ENCODE results near the gene ZBTB7C. TPM values are rescaled to one million over a fixed set of nuclear protein-coding genes. Genes with fewer than 3 reads are reported as not detected.
"Not testable (repeated sequence)": the region's sequence is repeated elsewhere in the genome, so short reads cannot be mapped to it uniquely, and the experiment has no call there.

ZBTB7C gene
- total RNA-seq, 3 donors from 2014 or later = 0.05 to 0.29 TPM; not detected in 1

GRCh38 chr18:48284743-48285142 is 124.4 kb downstream of the ZBTB7C start:
- Mint-ChIP-seq H3K36me3 (ENCODE audit: insufficient read depth) (no peaks in the 10 kb centered on the region), H3K4me3 (no peak overlapping the region), H3K27me3 (ENCODE audit: low read depth) (peaks cover 4% of the 10 kb centered on the region), H3K4me1 (ENCODE audit: low read depth) (no peaks in the 10 kb centered on the region), H3K9me3 (peaks cover 14% of the 10 kb centered on the region)
- ATAC-seq (no peak), DNase-seq (no peak)

- H3K4me3 Mint-ChIP-seq; DNase-seq; H3K4me1 Mint-ChIP-seq (ENCODE audit: low read depth); H3K27me3 Mint-ChIP-seq (ENCODE audit: low read depth); H3K36me3 Mint-ChIP-seq (ENCODE audit: insufficient read depth); ATAC-seq: not testable (repeated sequence)
- peaks cover 14% of the 10 kb centered on the region for H3K9me3 Mint-ChIP-seq
Observed at GRCh38 chr18:48284011-48284410, 125.2 kb downstream of the ZBTB7C start.

DNA sequence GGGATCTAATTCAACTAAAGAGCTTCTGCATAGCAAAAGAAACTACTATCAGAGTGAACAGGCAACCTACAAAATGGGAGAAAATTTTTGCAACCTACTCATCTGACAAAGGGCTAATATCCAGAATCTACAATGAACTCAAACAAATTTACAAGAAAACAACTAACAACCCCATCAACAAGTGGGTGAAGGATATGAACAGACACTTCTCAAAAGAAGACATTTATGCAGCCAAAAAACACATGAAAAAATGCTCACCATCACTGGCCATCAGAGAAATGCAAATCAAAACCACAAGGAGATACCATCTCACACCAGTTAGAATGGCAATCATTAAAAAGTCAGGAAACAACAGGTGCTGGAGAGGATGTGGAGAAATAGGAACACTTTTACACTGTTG is 127.7 kb downstream of the ZBTB7C start:
- not testable (repeated sequence) for H3K4me3 Mint-ChIP-seq; H3K4me1 Mint-ChIP-seq (ENCODE audit: low read depth); H3K27me3 Mint-ChIP-seq (ENCODE audit: low read depth); DNase-seq; H3K36me3 Mint-ChIP-seq (ENCODE audit: insufficient read depth); ATAC-seq
- peaks cover 14% of the 10 kb centered on the region for H3K9me3 Mint-ChIP-seq

DNA sequence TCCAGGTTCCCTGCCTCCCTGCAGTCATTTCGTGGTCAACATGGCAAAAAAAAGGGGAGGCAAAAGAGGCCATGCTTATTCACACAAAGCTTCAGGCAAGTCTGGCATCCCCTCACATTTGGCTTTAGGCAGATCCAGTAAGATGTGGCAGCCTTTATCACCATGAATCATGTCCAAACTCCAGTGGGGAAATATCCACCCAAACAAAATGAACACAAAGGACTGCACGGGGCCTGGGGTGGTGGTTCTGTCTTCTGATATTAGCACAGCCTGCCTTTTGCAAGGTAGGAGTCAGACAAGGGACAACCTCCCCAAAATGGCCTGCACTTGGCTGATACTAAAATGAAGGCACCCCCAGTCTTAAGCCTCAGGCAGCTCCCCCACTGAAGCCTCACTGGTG is 129.9 kb downstream of the ZBTB7C start:
- Mint-ChIP-seq H3K9me3 (no peaks in the 10 kb centered on the region), H3K36me3 (ENCODE audit: insufficient read depth) (no peaks in the 10 kb centered on the region), H3K4me1 (ENCODE audit: low read depth) (no peaks in the 10 kb centered on the region), H3K4me3 (no peak overlapping the region), H3K27me3 (ENCODE audit: low read depth) (peaks cover 5% of the 10 kb centered on the region)
- ATAC-seq = no peak
- no peak for DNase-seq

- no peaks in the 10 kb centered on the region for H3K36me3 Mint-ChIP-seq (ENCODE audit: insufficient read depth)
- ATAC-seq (no peak), DNase-seq (no peak)
- H3K27me3 Mint-ChIP-seq (ENCODE audit: low read depth) = peaks cover 2% of the 10 kb centered on the region
- H3K9me3 Mint-ChIP-seq = no peaks in the 10 kb centered on the region
- no peak overlapping the region for H3K4me3 Mint-ChIP-seq
- no peaks in the 10 kb centered on the region for H3K4me1 Mint-ChIP-seq (ENCODE audit: low read depth)
Observed at GRCh38 chr18:48278081-48278480, 131.1 kb downstream of the ZBTB7C start.

DNA sequence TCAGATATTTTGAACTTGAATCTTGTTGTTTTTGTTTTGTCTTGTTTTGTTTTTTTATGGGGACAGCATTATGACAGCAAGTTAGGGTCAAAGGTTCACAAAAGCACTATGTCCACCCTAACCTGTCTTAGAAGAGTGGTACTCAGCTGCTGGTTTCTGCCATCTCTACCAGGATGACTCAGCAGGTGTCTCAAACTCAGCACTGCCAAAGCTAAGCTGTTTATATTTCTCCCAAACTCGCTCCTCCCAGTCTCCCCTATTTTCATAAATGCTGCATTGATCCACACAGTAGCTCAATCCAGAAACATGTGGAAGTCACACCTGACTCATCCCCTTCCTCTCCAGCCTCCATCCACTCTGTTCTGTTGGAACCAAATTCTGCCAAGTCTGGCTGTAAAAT is 134.9 kb downstream of the ZBTB7C start:
- ATAC-seq = no peak
- Mint-ChIP-seq H3K27me3 (ENCODE audit: low read depth) (peaks cover 4% of the 10 kb centered on the region), H3K4me1 (ENCODE audit: low read depth) (no peaks in the 10 kb centered on the region), H3K9me3 (no peaks in the 10 kb centered on the region), H3K36me3 (ENCODE audit: insufficient read depth) (no peaks in the 10 kb centered on the region), H3K4me3 (no peak overlapping the region)
- no peak for DNase-seq

DNA sequence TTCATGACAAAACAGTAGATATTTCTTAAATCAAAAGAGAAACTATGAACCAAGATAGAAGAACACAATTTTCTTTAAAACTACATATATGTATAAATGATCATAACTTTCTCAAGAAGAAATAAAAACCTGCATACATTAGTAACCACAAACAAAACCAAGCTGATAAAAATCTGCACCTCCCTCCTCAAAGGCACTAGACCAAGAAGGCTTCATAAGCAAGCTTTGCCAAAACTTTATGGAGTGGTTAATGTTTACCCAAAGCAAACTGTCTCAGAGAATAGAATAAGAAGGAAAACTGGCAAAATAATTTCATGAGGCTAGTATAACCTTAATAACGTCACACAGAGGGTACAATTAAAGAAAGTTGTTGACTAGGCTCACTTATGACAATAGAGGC is 138.3 kb downstream of the ZBTB7C start:
- ATAC-seq (no peak), DNase-seq (no peak)
- Mint-ChIP-seq H3K36me3 (ENCODE audit: insufficient read depth) (no peaks in the 10 kb centered on the region), H3K4me1 (ENCODE audit: low read depth) (no peaks in the 10 kb centered on the region), H3K27me3 (ENCODE audit: low read depth) (peaks cover 4% of the 10 kb centered on the region), H3K4me3 (no peak overlapping the region), H3K9me3 (no peaks in the 10 kb centered on the region)

DNA sequence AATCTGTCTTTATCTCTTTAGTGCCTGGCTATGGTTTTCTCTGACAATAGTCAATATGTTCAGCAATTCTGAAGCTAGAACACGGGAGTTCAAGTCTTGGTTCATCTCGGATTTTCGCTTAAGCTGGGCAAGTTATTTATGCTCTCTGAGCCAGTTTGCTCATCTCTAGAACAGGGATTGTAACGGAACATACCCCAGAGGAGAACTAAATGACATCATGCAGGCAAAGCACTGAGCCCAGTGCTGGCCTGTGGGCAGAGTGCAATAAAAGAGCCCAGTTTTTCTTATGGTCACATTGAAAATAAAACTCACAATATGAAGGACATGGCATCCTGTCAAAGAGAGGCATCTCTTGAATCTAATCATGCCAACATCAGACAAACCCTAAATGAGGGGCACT is 143.9 kb downstream of the ZBTB7C start:
- H3K36me3 Mint-ChIP-seq (ENCODE audit: insufficient read depth) = no peaks in the 10 kb centered on the region
- no peaks in the 10 kb centered on the region for H3K27me3 Mint-ChIP-seq (ENCODE audit: low read depth)
- no peaks in the 10 kb centered on the region for H3K9me3 Mint-ChIP-seq
- DNase-seq = no peak
- no peak for ATAC-seq
- H3K4me1 Mint-ChIP-seq (ENCODE audit: low read depth) = no peaks in the 10 kb centered on the region
- no peak overlapping the region for H3K4me3 Mint-ChIP-seq

DNA sequence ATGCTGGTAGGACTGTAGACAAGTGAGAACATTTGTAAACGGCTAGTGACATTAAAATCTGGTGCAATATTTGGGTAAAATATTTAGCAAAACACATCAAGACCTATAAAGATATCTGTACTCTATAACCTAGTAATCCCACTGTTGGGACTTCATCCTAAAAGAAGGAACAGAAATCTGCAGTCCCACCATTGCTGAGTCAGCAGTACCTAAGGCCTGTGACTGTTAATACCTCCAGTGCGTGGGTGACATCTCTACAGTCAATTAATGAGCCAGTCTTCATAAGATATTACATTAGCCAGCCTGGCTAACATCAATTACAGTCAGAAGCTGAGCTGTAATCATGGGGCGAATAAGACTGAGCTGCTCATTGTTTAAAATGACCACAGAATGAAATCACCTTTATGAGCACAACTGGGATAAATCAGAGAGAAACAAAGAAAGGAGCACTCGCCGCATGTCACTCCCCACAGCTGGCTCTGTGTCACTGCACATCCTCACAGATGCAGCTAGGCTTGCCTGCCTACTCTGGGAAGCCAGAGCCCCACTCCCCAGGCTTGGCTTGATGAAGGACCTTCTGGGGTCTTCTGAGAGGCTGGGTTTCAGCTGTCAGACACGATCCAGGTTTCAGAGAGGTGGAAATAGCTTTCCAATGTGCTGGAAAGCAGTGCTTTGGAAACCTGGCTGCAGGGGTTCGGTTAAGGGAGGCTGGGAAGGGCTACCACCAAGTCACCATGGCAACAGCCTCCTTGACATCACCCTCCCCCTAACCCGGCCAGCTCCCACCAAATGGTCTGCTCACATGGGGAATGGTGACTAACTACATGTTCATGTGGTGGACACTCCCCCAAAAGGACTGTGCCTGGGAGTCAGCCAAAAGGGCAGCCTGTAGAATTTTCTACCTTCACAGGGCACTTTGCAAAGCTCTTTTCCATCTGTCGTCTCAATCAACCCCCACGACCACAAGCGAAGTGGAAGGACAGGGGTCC is 145.0 kb downstream of the ZBTB7C start:
- no peaks in the 10 kb centered on the region for H3K27me3 Mint-ChIP-seq (ENCODE audit: low read depth)
- DNase-seq (no peak), ATAC-seq (no peak)
- H3K36me3 Mint-ChIP-seq (ENCODE audit: insufficient read depth) = no peaks in the 10 kb centered on the region
- no peaks in the 10 kb centered on the region for H3K9me3 Mint-ChIP-seq
- H3K4me1 Mint-ChIP-seq (ENCODE audit: low read depth) = no peaks in the 10 kb centered on the region
- H3K4me3 Mint-ChIP-seq = no peak overlapping the region

DNA sequence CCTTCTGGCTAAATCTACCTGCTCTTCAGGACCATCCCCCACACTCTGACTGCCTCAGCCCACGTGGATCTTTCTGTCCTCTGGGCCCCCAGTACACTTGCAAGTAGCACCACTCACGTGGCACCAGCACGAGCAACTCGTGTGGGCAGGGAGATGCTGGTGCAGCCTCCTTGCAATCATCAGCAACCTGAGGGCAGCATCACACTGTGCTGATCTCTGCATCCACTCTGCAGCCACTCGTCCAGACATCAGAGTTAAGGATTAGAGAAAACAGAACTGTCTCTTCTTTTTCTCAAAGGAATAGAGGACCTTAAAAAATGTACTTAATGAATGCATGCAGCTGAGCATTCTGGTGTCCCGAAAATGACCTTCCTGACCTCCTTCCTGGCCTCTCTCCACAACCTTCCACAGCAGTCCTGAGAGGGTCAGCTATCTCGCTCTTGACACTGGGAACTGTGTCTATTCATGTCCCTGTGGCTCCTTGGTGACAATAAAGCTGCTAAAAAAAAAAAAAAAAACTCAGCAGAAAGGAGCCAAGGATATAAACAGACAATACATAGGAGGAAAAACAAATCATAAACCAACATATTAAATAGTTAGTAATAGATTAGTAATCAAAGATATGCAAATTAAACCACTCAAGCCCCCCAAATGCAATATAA is 145.9 kb downstream of the ZBTB7C start:
- DNase-seq (no peak), ATAC-seq (no peak)
- Mint-ChIP-seq H3K4me1 (ENCODE audit: low read depth) (no peaks in the 10 kb centered on the region), H3K27me3 (ENCODE audit: low read depth) (no peaks in the 10 kb centered on the region), H3K4me3 (no peak overlapping the region), H3K9me3 (no peaks in the 10 kb centered on the region), H3K36me3 (ENCODE audit: insufficient read depth) (no peaks in the 10 kb centered on the region)

DNA sequence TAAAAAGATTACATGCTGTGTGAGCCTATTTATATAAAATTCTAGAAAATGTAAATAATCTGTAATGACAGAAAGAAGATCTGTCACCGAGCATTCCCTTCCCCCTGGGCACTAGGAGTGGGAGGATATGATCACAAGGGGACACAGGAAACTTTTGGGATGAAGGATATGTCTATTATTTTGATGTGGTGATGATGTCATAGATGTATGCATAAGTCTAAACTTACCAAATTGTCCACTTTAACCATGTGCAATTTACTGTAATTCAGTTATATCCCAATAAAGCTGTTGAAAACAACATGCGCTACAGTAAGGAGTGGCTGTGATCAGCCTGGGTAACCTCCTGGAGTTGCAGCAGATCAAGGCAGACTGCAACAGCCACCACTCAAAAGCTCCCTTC is 148.9 kb downstream of the ZBTB7C start:
- Mint-ChIP-seq H3K36me3 (ENCODE audit: insufficient read depth) (no peaks in the 10 kb centered on the region), H3K4me3 (no peak overlapping the region), H3K4me1 (ENCODE audit: low read depth) (no peaks in the 10 kb centered on the region), H3K9me3 (peaks cover 13% of the 10 kb centered on the region), H3K27me3 (ENCODE audit: low read depth) (no peaks in the 10 kb centered on the region)
- DNase-seq = no peak
- no peak for ATAC-seq

GRCh38 chr18:48256848-48257247 is 152.3 kb downstream of the ZBTB7C start:
- DNase-seq = no peak
- peaks cover 4% of the 10 kb centered on the region for H3K27me3 Mint-ChIP-seq (ENCODE audit: low read depth)
- no peaks in the 10 kb centered on the region for H3K36me3 Mint-ChIP-seq (ENCODE audit: insufficient read depth)
- H3K9me3 Mint-ChIP-seq = peaks cover 17% of the 10 kb centered on the region
- no peak for ATAC-seq
- H3K4me1 Mint-ChIP-seq (ENCODE audit: low read depth) = no peaks in the 10 kb centered on the region
- H3K4me3 Mint-ChIP-seq = no peak overlapping the region

- no peak overlapping the region for H3K4me3 Mint-ChIP-seq
- H3K27me3 Mint-ChIP-seq (ENCODE audit: low read depth) = peaks cover 4% of the 10 kb centered on the region
- no peak for ATAC-seq
- H3K9me3 Mint-ChIP-seq = peaks cover 17% of the 10 kb centered on the region
- no peaks in the 10 kb centered on the region for H3K36me3 Mint-ChIP-seq (ENCODE audit: insufficient read depth)
- H3K4me1 Mint-ChIP-seq (ENCODE audit: low read depth) = no peaks in the 10 kb centered on the region
- DNase-seq = no peak
Observed at GRCh38 chr18:48254077-48254602, 155.0 kb downstream of the ZBTB7C start.

DNA sequence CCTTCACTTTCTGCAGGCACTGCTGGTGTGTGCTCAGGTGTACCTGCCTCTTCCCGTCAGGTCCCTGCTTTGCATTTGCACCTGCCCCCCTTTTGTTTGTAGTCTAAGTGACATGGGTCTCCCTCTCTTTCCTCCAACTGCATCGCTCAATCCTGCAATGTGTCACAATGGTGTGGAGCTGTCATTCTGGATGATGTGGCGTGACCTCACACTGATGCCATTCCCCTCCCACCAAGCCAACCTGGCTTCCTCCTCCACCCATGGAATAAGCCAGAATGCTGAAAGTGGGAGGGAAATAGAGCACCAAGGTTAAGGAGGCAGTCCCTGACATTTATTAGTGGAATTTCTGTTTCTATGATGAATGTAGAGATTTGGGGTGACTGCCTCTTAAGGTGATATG is 156.7 kb downstream of the ZBTB7C start:
- Mint-ChIP-seq H3K4me1 (ENCODE audit: low read depth) (no peaks in the 10 kb centered on the region), H3K4me3 (no peak overlapping the region), H3K36me3 (ENCODE audit: insufficient read depth) (no peaks in the 10 kb centered on the region), H3K9me3 (peaks cover 17% of the 10 kb centered on the region), H3K27me3 (ENCODE audit: low read depth) (peaks cover 4% of the 10 kb centered on the region)
- DNase-seq (no peak), ATAC-seq (no peak)

GRCh38 chr18:48250918-48251317 is 158.3 kb downstream of the ZBTB7C start:
- peaks cover 8% of the 10 kb centered on the region for H3K9me3 Mint-ChIP-seq
- ATAC-seq (no peak), DNase-seq (no peak)
- no peaks in the 10 kb centered on the region for H3K36me3 Mint-ChIP-seq (ENCODE audit: insufficient read depth)
- no peak overlapping the region for H3K4me3 Mint-ChIP-seq
- H3K4me1 Mint-ChIP-seq (ENCODE audit: low read depth) = no peaks in the 10 kb centered on the region
- H3K27me3 Mint-ChIP-seq (ENCODE audit: low read depth) = peaks cover 4% of the 10 kb centered on the region
